Fibroblast of the conjunctiva (primary cell): ENCODE results near the gene PCSK5.

Experiments used
- DNase-seq: peaks from one replicate; pipeline ENCODE4 v3.0.0-alpha.2; 2010; ENCODE audit warnings: low read depth

Gene PCSK5

GRCh38 chr9:75921391-75922127 is 31.1 kb downstream of the PCSK5 start:
- no peak for DNase-seq

- DNase-seq, result no peak
These were observed 35.9 kb downstream of the PCSK5 start for GRCh38 chr9:75926385-75926784.

GRCh38 chr9:75927356-75927755 is 36.9 kb downstream of the PCSK5 start:
- DNase-seq, result no peak

GRCh38 chr9:75930190-75930589 is 39.7 kb downstream of the PCSK5 start:
- DNase-seq, result no peak

GRCh38 chr9:75930730-75931321 is 40.4 kb downstream of the PCSK5 start:
- DNase-seq, result no peak

- no peak for DNase-seq
These were observed 43.5 kb downstream of the PCSK5 start for GRCh38 chr9:75933982-75934381.

- DNase-seq, result no peak
These were observed 45.1 kb downstream of the PCSK5 start for GRCh38 chr9:75935591-75935990.

GRCh38 chr9:75937521-75938258 is 47.2 kb downstream of the PCSK5 start:
- no peak for DNase-seq

GRCh38 chr9:75938946-75939345 is 48.5 kb downstream of the PCSK5 start:
- DNase-seq, result no peak

- DNase-seq, result no peak
These were observed 49.2 kb downstream of the PCSK5 start for GRCh38 chr9:75939536-75940111.

GRCh38 chr9:75941066-75941465 is 50.6 kb downstream of the PCSK5 start:
- DNase-seq, result no peak

GRCh38 chr9:75941577-75942311 is 51.3 kb downstream of the PCSK5 start:
- DNase-seq, result no peak

GRCh38 chr9:75946766-75947165 is 56.3 kb downstream of the PCSK5 start:
- no peak for DNase-seq

GRCh38 chr9:75947233-75947632 is 56.8 kb downstream of the PCSK5 start:
- no peak for DNase-seq

- DNase-seq, result no peak
These were observed 60.5 kb downstream of the PCSK5 start for GRCh38 chr9:75950998-75951397.

- DNase-seq, result no peak
These were observed 62.7 kb downstream of the PCSK5 start for GRCh38 chr9:75953218-75953617.

GRCh38 chr9:75956161-75956560 is 65.7 kb downstream of the PCSK5 start:
- DNase-seq, result no peak

GRCh38 chr9:75957116-75957515 is 66.6 kb downstream of the PCSK5 start:
- DNase-seq, result no peak

- no peak for DNase-seq
These were observed 67.8 kb downstream of the PCSK5 start for GRCh38 chr9:75958226-75958625.

- no peak for DNase-seq
These were observed 70.1 kb downstream of the PCSK5 start for GRCh38 chr9:75960551-75960950.

- DNase-seq, result no peak
These were observed 71.7 kb downstream of the PCSK5 start for GRCh38 chr9:75962013-75962661.

GRCh38 chr9:75962662-75963036 is 72.2 kb downstream of the PCSK5 start:
- no peak for DNase-seq
